Muscle layer of colon (tissue), 2 donors: Measurements from ENCODE around the gene CTBP1.
"Not testable (repeated sequence)": the region's sequence is repeated elsewhere in the genome, so short reads cannot be mapped to it uniquely, and the experiment has no call there.

Experiments
- H3K27ac ChIP-seq: one replicate; pipeline ENCODE4 v1.7.0; 2013; ENCODE audit warnings: low read depth, mild to moderate bottlenecking, low read length, moderate library complexity
- H3K27me3 ChIP-seq, 2 donors: one replicate each; pipeline ENCODE4 v1.7.0; 2013; ENCODE audit warnings: low read length in 2 of 2, mild to moderate bottlenecking in 2 of 2; ENCODE audit not compliant: insufficient read depth in 2 of 2, control insufficient read depth in 1 of 2
- H3K36me3 ChIP-seq: one replicate; pipeline ENCODE4 v1.7.0; 2013; ENCODE audit warnings: mild to moderate bottlenecking, low read length; ENCODE audit not compliant: insufficient read depth
- H3K4me1 ChIP-seq: one replicate; pipeline ENCODE4 v1.7.0; 2013; ENCODE audit warnings: mild to moderate bottlenecking, low read length; ENCODE audit not compliant: insufficient read depth
- H3K4me3 ChIP-seq, 2 donors: one replicate each; pipeline ENCODE4 v1.7.0; 2013; ENCODE audit warnings: low read length in 2 of 2, low read depth in 1 of 2, mild to moderate bottlenecking in 1 of 2, moderate library complexity in 1 of 2
- H3K9ac ChIP-seq: one replicate; pipeline ENCODE4 v1.7.0; 2013; ENCODE audit warnings: low read length
- H3K9me3 ChIP-seq: one replicate; pipeline ENCODE4 v1.7.0; 2013; ENCODE audit warnings: mild to moderate bottlenecking, low read length
- donor health status: abdominal sarcoma.
- donor health status: Adenocarcinoma of cecum.

The CTBP1 gene

GRCh38 chr4:1248245-1249147 lies at the start of gene CTBP1:
Gene CTBP1 (minus strand): TSS chr4:1249130. CDS start chr4:1241331, 7,799 bp downstream.
- peak within 1 kb of the TSS; percentile 58 to 67 for H3K4me3 ChIP-seq
- H3K4me1 ChIP-seq: peaks cover 54% of the 10 kb centered on the region
- peak within 1 kb of the TSS; percentile 77 for H3K9ac ChIP-seq
- H3K27ac ChIP-seq: peak within 1 kb of the TSS; percentile 97
- H3K27me3 ChIP-seq: no peaks in the 10 kb centered on the region
- no peaks in the 10 kb centered on the region for H3K9me3 ChIP-seq
- H3K36me3 ChIP-seq: peaks cover 4% of the 10 kb centered on the region

GRCh38 chr4:1298461-1298860 lies 49.5 kb upstream of the CTBP1 start:
- H3K4me1 ChIP-seq: peaks cover 13% of the 10 kb centered on the region

GRCh38 chr4:1297456-1298325 lies 48.8 kb upstream of the CTBP1 start:
- no peak overlapping the region for H3K9ac ChIP-seq
- H3K4me3 ChIP-seq: no peak overlapping the region
- no peaks in the 10 kb centered on the region for H3K27me3 ChIP-seq
- peaks cover 18% of the 10 kb centered on the region for H3K36me3 ChIP-seq
- H3K4me1 ChIP-seq: peaks cover 15% of the 10 kb centered on the region
- no peaks in the 10 kb centered on the region for H3K9me3 ChIP-seq
- no peak overlapping the region for H3K27ac ChIP-seq

More at GRCh38 chr4:1298461-1298860, 49.5 kb upstream of the CTBP1 start:
- H3K9me3 ChIP-seq: no peaks in the 10 kb centered on the region
- H3K9ac ChIP-seq: no peak overlapping the region
- H3K27me3 ChIP-seq: no peaks in the 10 kb centered on the region
- no peak overlapping the region for H3K4me3 ChIP-seq
- peaks cover 18% of the 10 kb centered on the region for H3K36me3 ChIP-seq
- H3K27ac ChIP-seq: no peak overlapping the region

- Histone ChIP-seq H3K4me3 (no peak overlapping the region), H3K9ac (no peak overlapping the region), H3K27ac (no peak overlapping the region), H3K4me1 (peaks cover 21% of the 10 kb centered on the region), H3K9me3 (no peaks in the 10 kb centered on the region), H3K27me3 (no peaks in the 10 kb centered on the region), H3K36me3 (peaks cover 18% of the 10 kb centered on the region)
Measured at GRCh38 chr4:1297023-1297395, 48.1 kb upstream of the CTBP1 start.

GRCh38 chr4:1296324-1297022 lies 47.5 kb upstream of the CTBP1 start:
- H3K27ac ChIP-seq: no peak overlapping the region
- H3K27me3 ChIP-seq: no peaks in the 10 kb centered on the region
- H3K4me1 ChIP-seq: peaks cover 26% of the 10 kb centered on the region
- H3K4me3 ChIP-seq: no peak overlapping the region
- no peak overlapping the region for H3K9ac ChIP-seq
- peaks cover 18% of the 10 kb centered on the region for H3K36me3 ChIP-seq
- H3K9me3 ChIP-seq: no peaks in the 10 kb centered on the region

GRCh38 chr4:1295405-1296055 lies 46.6 kb upstream of the CTBP1 start:
- Histone ChIP-seq H3K27ac (no peak overlapping the region), H3K9ac (no peak overlapping the region), H3K4me1 (peaks cover 35% of the 10 kb centered on the region), H3K36me3 (peaks cover 18% of the 10 kb centered on the region), H3K9me3 (no peaks in the 10 kb centered on the region), H3K4me3 (no peak overlapping the region), H3K27me3 (no peaks in the 10 kb centered on the region)

- H3K9ac ChIP-seq: no peak overlapping the region
- peaks cover 35% of the 10 kb centered on the region for H3K4me1 ChIP-seq
- H3K9me3 ChIP-seq: no peaks in the 10 kb centered on the region
- no peak overlapping the region for H3K4me3 ChIP-seq
- H3K36me3 ChIP-seq: peaks cover 12% of the 10 kb centered on the region
- H3K27me3 ChIP-seq: no peaks in the 10 kb centered on the region
- H3K27ac ChIP-seq: no peak overlapping the region
Measured at GRCh38 chr4:1294891-1295290, 46.0 kb upstream of the CTBP1 start.

- H3K36me3 ChIP-seq: peaks cover 7% of the 10 kb centered on the region
- no peaks in the 10 kb centered on the region for H3K9me3 ChIP-seq
- peaks cover 35% of the 10 kb centered on the region for H3K4me1 ChIP-seq
- no peaks in the 10 kb centered on the region for H3K27me3 ChIP-seq
- H3K27ac ChIP-seq: no peak overlapping the region
- no peak overlapping the region for H3K4me3 ChIP-seq
- no peak overlapping the region for H3K9ac ChIP-seq
Measured at GRCh38 chr4:1294424-1294823, 45.5 kb upstream of the CTBP1 start.

GRCh38 chr4:1293991-1294390 lies 45.1 kb upstream of the CTBP1 start:
- Histone ChIP-seq H3K27ac (no peak overlapping the region), H3K36me3 (peaks cover 5% of the 10 kb centered on the region), H3K9ac (no peak overlapping the region), H3K9me3 (no peaks in the 10 kb centered on the region), H3K4me3 (no peak overlapping the region), H3K4me1 (peaks cover 35% of the 10 kb centered on the region), H3K27me3 (no peaks in the 10 kb centered on the region)

- H3K36me3 ChIP-seq: peaks cover 5% of the 10 kb centered on the region
- no peak overlapping the region for H3K4me3 ChIP-seq
- peaks cover 35% of the 10 kb centered on the region for H3K4me1 ChIP-seq
- H3K27me3 ChIP-seq: no peaks in the 10 kb centered on the region
- H3K9ac ChIP-seq: no peak overlapping the region
- H3K27ac ChIP-seq: no peak overlapping the region
- no peaks in the 10 kb centered on the region for H3K9me3 ChIP-seq
Measured at GRCh38 chr4:1293531-1293941, 44.6 kb upstream of the CTBP1 start.

- H3K9ac ChIP-seq, H3K27me3 ChIP-seq, H3K9me3 ChIP-seq, H3K27ac ChIP-seq, H3K4me3 ChIP-seq, H3K36me3 ChIP-seq: not testable (repeated sequence)
- peaks cover 35% of the 10 kb centered on the region for H3K4me1 ChIP-seq
Measured at GRCh38 chr4:1292703-1293011, 43.7 kb upstream of the CTBP1 start.
